Measurements from ENCODE around the gene COA8. TPM values are rescaled to one million over a fixed set of nuclear protein-coding genes. Genes with fewer than 3 reads are reported as not detected.

COA8 gene
- total and polyA plus RNA-seq, 2 of the 8 experiments (the other 6 are each of a cell fraction or from before 2014, with no cell fraction given), result 7.1 to 35.5 TPM

DNA sequence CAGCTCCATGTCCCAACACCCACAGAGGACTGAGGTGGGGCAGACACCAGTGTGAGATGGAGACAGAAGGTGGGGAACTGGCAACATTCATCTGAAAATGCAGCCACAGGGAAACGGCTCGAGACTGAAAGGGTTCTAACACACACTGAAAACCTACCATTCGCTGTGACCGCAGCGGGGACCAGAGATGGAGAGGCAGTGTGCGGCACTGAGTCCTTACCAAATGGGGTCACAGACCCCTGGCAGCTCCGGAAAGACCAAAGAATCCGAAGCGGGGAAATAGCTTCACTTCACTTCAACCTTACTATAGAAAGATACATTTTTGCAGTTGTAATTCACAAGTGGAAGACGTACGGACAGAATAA lies 9.9 kb upstream of the COA8 start:
- Histone ChIP-seq H2BK20ac (ENCODE audit: low read length) (no peak overlapping the region), H2BK120ac (replicated peaks; ENCODE audit: low read depth, low read length) (no peak overlapping the region), H2AFZ (ENCODE audit: low read length) (no peak overlapping the region), H2BK15ac (ENCODE audit: low read length) (no peak overlapping the region), H3K14ac (ENCODE audit: insufficient read length) (no peak overlapping the region), H3K23me2 (ENCODE audit: low read depth, low read length) (no peaks in the 10 kb centered on the region), H3K4me1 (replicated peaks in 1 of 4; ENCODE audit: control insufficient read depth in 3 of 4, insufficient read depth in 4 of 4, low read length in 3 of 4) (no peaks in the 10 kb centered on the region), H3K27ac (ENCODE audit: low read depth, low read length) (no peak overlapping the region), H3K36me3 (ENCODE audit: control insufficient read depth in 2 of 4, insufficient read depth in 4 of 4, low read length in 3 of 4) (no peaks in the 10 kb centered on the region), H3K23ac (ENCODE audit: insufficient read length) (no peak overlapping the region), H2BK12ac (ENCODE audit: low read depth, low read length) (0 out of 2 replicates have a peak overlapping the region, but pooled peaks have one; percentile 50), H3K79me1 (ENCODE audit: low read depth, low read length) (0 out of 2 replicates have a peak, but pooled peaks cover 2% of the 10 kb centered on the region), H3K18ac (ENCODE audit: extremely low read depth, low read length) (no peak overlapping the region), H3K79me2 (ENCODE audit: control insufficient read depth in 1 of 2, insufficient read depth in 2 of 2, low read length in 2 of 2) (peaks cover 0 to 8% of the 10 kb centered on the region in 2 experiments; a peak in 2 of 4 replicates), H3K4me2 (ENCODE audit: insufficient read depth in 1 of 2, low read depth in 2 of 2, low read length in 2 of 2) (no peak overlapping the region), H3K4me3 (ENCODE audit: extremely low read depth in 1 of 4, insufficient read depth in 2 of 4, low read depth in 3 of 4, low read length in 4 of 4) (no peak overlapping the region), H3K27me3 (replicated peaks in 1 of 4; ENCODE audit: control insufficient read depth in 3 of 4, extremely low read depth in 1 of 4, insufficient read depth in 3 of 4, low read length in 3 of 4) (no peaks in the 10 kb centered on the region), H2AK5ac (ENCODE audit: low read depth, low read length) (no peak overlapping the region), H3K9ac (replicated peaks in 1 of 4; ENCODE audit: extremely low read depth in 1 of 4, low read depth in 3 of 4, low read length in 3 of 4) (no peak overlapping the region), H3K4ac (replicated peaks; ENCODE audit: insufficient read length, low read depth, low read length) (no peak overlapping the region), H4K20me1 (replicated peaks in 1 of 2; ENCODE audit: control insufficient read depth in 1 of 2, insufficient read depth in 2 of 2, low read length in 2 of 2) (peaks cover 0 to 2% of the 10 kb centered on the region in 2 experiments), H3K9me3 (ENCODE audit: insufficient read depth in 2 of 2, low read depth in 1 of 2, low read length in 1 of 2) (no peaks in the 10 kb centered on the region), H3K56ac (replicated peaks; ENCODE audit: insufficient read length, low read depth, low read length) (no peak overlapping the region), H2BK5ac (ENCODE audit: low read depth, low read length) (no peak overlapping the region), H4K5ac (ENCODE audit: insufficient read length, low read depth, low read length) (no peak overlapping the region), H4K91ac (replicated peaks; ENCODE audit: insufficient read length, low read length) (no peak overlapping the region), H4K8ac (ENCODE audit: extremely low read depth, insufficient read depth, low read length) (no peak overlapping the region)
- ChIA-PET POLR2A (ENCODE audit: partially characterized antibody) (interaction anchor here (1.5 to 29.8 kb wide), 4 partner anchors 9 to 34 kb away, joined by 5 to 844 read pairs (median 26); partner anchors contain the start of genes BAG5, CKB and COA8), CTCF (ENCODE audit: partially characterized antibody) (interaction anchor here (0.6 to 28.8 kb wide), 6 partner anchors 9 to 607 kb away, joined by 4 to 921 read pairs (median 6); partner anchors contain the start of genes CKB and TRMT61A)
- WGBS, 2 experiments (ENCODE audit: extremely low coverage in 1 of 2, insufficient coverage in 1 of 2, insufficient read length in 1 of 2, insufficient replicate concordance in 2 of 2, low coverage in 1 of 2, low lambda C conversion rate in 2 of 2, missing lambda C conversion rate in 1 of 2), result 98% methylated on average over 11 of the region's 11 CpGs; no CpG with 5 or more reads in 1 of the 2 experiments
- TF ChIP-seq MAFK (IDR thresholded peaks at IDR 0.05; ENCODE audit: low read depth, low read length), result no peak
- no peak for TF ChIP-seq KDM5A (IDR thresholded peaks at IDR 0.05; ENCODE audit: low read length)
- no peak for TF ChIP-seq ZNF274 (IDR thresholded peaks at IDR 0.05; ENCODE audit: borderline replicate concordance, extremely low read depth, low read length)
- no peak for TF ChIP-seq CHD1 (IDR thresholded peaks at IDR 0.05; ENCODE audit: low read depth, low read length)
- no peak for TF ChIP-seq GTF2F1 (IDR thresholded peaks at IDR 0.05; ENCODE audit: borderline replicate concordance, low read depth, low read length)
- TF ChIP-seq POLR2AphosphoS5 (IDR thresholded peaks at IDR 0.05; ENCODE audit: low read depth, low read length), result no peak
- no peak for TF ChIP-seq PHF8 (conservative IDR thresholded peaks at IDR 0.05; ENCODE audit: low read depth, low read length)
- no peak for TF ChIP-seq TBP (IDR thresholded peaks at IDR 0.05; ENCODE audit: low read depth, low read length)
- no peak for TF ChIP-seq HDAC6 (IDR thresholded peaks at IDR 0.05; ENCODE audit: low read depth, low read length)
- no peak for TF ChIP-seq BACH1 (IDR thresholded peaks at IDR 0.05; ENCODE audit: low read length)
- TF ChIP-seq SUZ12 (IDR thresholded peaks at IDR 0.05; ENCODE audit: low read length), result no peak
- TF ChIP-seq SP4 (IDR thresholded peaks at IDR 0.05; ENCODE audit: low read length), result no peak
- FAIRE-seq (no peak), DNase-seq (ENCODE audit: low read depth in 1 of 2, low spot score in 2 of 2) (no peak)

Data from H1 (cell line).